GM12878 (cell line): ENCODE data around the gene INPP4B. TPM values are rescaled to one million over a fixed set of nuclear protein-coding genes. Genes with fewer than 3 reads are reported as not detected.

Experiments used
- ATAC-seq: fragments of 200-7000 bp; cut with Tn5 transposase; 3 replicates; pipeline ENCODE4 v1.9.1; 2020; ENCODE audit warnings: mild to moderate bottlenecking, moderate library complexity
- BruUV-seq: library from RNA; stranded (reverse); fragments of 400-500 nt; replicated peaks from 2 replicates; lab custom pipeline; 2021; lab: Mats Ljungman, UMichigan
- CTCF ChIA-PET: fragments of 300-600 bp; sonication (Branson Sonifier 250); formaldehyde crosslinking; extraction: SDS; loops from one replicate; lab custom pipeline; 2021; ENCODE audit warnings: inconsistent platforms; lab: Yijun Ruan, JAX
- POLR2A ChIA-PET: fragments of 350-600 bp; formaldehyde crosslinking; extraction: SDS; loops from one replicate; lab custom pipeline; 2021; ENCODE audit warnings: inconsistent platforms; lab: Charles Lee
- RAD21 ChIA-PET: fragments of 300-600 bp; sonication (Branson Sonifier 250); formaldehyde crosslinking; loops from one replicate; lab custom pipeline; 2023; ENCODE audit warnings: antibody characterized with exemption; ENCODE audit not compliant: unreplicated experiment; lab: Charles Lee
- SMC1A ChIA-PET: fragments of 300-600 bp; sonication (Branson Sonifier 250); formaldehyde crosslinking; loops from one replicate; lab custom pipeline; 2023; ENCODE audit not compliant: unreplicated experiment, uncharacterized antibody; lab: Charles Lee
- DNase-seq: peaks from one replicate; pipeline ENCODE4 v3.0.0-alpha.2; 2011; ENCODE audit warnings: low read depth, low spot score
- FAIRE-seq: peaks from 3 replicates; lab custom pipeline; 2011; peaks lifted over from hg19 to GRCh38; lab: Jason Lieb, UNC
- H2AFZ ChIP-seq: 2 replicates; pipeline ENCODE4 v1.6.0; 2011; ENCODE audit warnings: low read depth, low read length, control low read depth; ENCODE audit not compliant: control insufficient read depth
- H3K27ac ChIP-seq: 2 replicates; pipeline ENCODE4 v1.5.1; 2011; ENCODE audit warnings: control low read depth; ENCODE audit not compliant: control insufficient read depth, insufficient read depth
- H3K27me3 ChIP-seq, 2 experiments: replicated peaks in 1 of 2; 2 replicates each; pipeline versions ENCODE4 v1.6.0 to v1.6.1; 2011; ENCODE audit warnings: low read length in 1 of 2; ENCODE audit not compliant: control insufficient read depth in 2 of 2, insufficient read depth in 2 of 2
- H3K36me3 ChIP-seq, 2 experiments: 2 replicates each; pipeline ENCODE4 v1.5.1; 2011; ENCODE audit warnings: low read length in 1 of 2; ENCODE audit not compliant: control insufficient read depth in 2 of 2, insufficient read depth in 2 of 2
- H3K4me1 ChIP-seq: 2 replicates; pipeline ENCODE4 v1.6.1; 2011; ENCODE audit warnings: mild to moderate bottlenecking, low read length, moderate library complexity, mixed read lengths; ENCODE audit not compliant: control insufficient read depth, insufficient read depth
- H3K4me2 ChIP-seq: 2 replicates; pipeline ENCODE4 v1.6.0; 2011; ENCODE audit warnings: control low read depth; ENCODE audit not compliant: control insufficient read depth, insufficient read depth
- H3K4me3 ChIP-seq: fragments of 200-600 bp; sonication (generic); 2 replicates; pipeline ENCODE4 v1.5.1; 2016
- H3K79me2 ChIP-seq: 2 replicates; pipeline ENCODE4 v1.6.0; 2011; ENCODE audit warnings: low read length; ENCODE audit not compliant: control insufficient read depth, insufficient read depth
- H3K9ac ChIP-seq: 2 replicates; pipeline ENCODE4 v1.8.0; 2011; ENCODE audit warnings: low read length, control low read depth, mixed read lengths; ENCODE audit not compliant: control insufficient read depth, insufficient read depth
- H3K9me3 ChIP-seq: replicated peaks from 3 replicates; pipeline ENCODE4 v1.5.1; 2011; ENCODE audit warnings: mild to moderate bottlenecking, low read length; ENCODE audit not compliant: control insufficient read depth, insufficient read depth
- H4K20me1 ChIP-seq: 2 replicates; pipeline ENCODE4 v1.6.0; 2011; ENCODE audit not compliant: control insufficient read depth, insufficient read depth
- ATF3 ChIP-seq: IDR thresholded peaks from 2 replicates; pipeline ENCODE4 v1.6.1; 2011; ENCODE audit warnings: low read depth, mild to moderate bottlenecking, low read length, moderate library complexity, borderline replicate concordance; ENCODE audit errors: extremely low read depth
- BCL3 ChIP-seq: IDR thresholded peaks from 2 replicates; pipeline ENCODE4 v1.6.1; 2011; ENCODE audit warnings: borderline replicate concordance, low read depth, mild to moderate bottlenecking, moderate library complexity, low read length; ENCODE audit not compliant: insufficient read depth, poor library complexity, severe bottlenecking
- GATAD2B ChIP-seq: fragments of 450-650 bp; conservative IDR thresholded peaks from 2 replicates; pipeline ENCODE4 v1.6.1; 2017; ENCODE audit warnings: low read depth, mild to moderate bottlenecking, moderate library complexity
- HCFC1 ChIP-seq: fragments of 150-350 bp; IDR thresholded peaks from 2 replicates; pipeline ENCODE4 v1.6.1; 2014; ENCODE audit warnings: low read length
- IRF3 ChIP-seq: fragments of 450-650 bp; IDR thresholded peaks from 2 replicates; pipeline ENCODE4 v1.6.1; 2014; ENCODE audit warnings: mild to moderate bottlenecking
- MTA3 ChIP-seq: IDR thresholded peaks from 2 replicates; pipeline ENCODE4 v1.6.1; 2012; ENCODE audit warnings: low read length, inconsistent platforms, borderline replicate concordance
- PRDM15 ChIP-seq: fragments of 450-650 bp; formaldehyde crosslinking; IDR thresholded peaks from 2 replicates; pipeline ENCODE4 v1.4.0; 2020; ENCODE audit warnings: mild to moderate bottlenecking, moderate library complexity
- SIN3A ChIP-seq: IDR thresholded peaks from 2 replicates; pipeline ENCODE4 v1.6.1; 2012; ENCODE audit warnings: low read depth, low read length, improper control_type of control experiment
- SMC3 ChIP-seq: IDR thresholded peaks from 2 replicates; pipeline ENCODE4 v1.6.1; 2011; ENCODE audit warnings: low read length, improper control_type of control experiment, borderline replicate concordance
- WRNIP1 ChIP-seq: IDR thresholded peaks from 2 replicates; pipeline ENCODE4 v1.6.1; 2011; ENCODE audit warnings: low read depth, low read length, improper control_type of control experiment, borderline replicate concordance
- ZNF274 ChIP-seq: IDR thresholded peaks from one replicate; pipeline ENCODE4 v1.8.0; 2011; ENCODE audit not compliant: insufficient read length, insufficient read depth
- ZNF384 ChIP-seq: IDR thresholded peaks from 2 replicates; pipeline ENCODE4 v1.6.1; 2012; ENCODE audit warnings: low read depth, mild to moderate bottlenecking, low read length, improper control_type of control experiment, borderline replicate concordance
- in situ Hi-C: fragments of 300-500 bp; cut with MboI; formaldehyde crosslinking; loops from 9 replicates; pipeline ENCODE4 v1.14.3; 2018; ENCODE audit warnings: mixed read lengths
- intact Hi-C: fragments of 100-400 bp; cut with micrococcal nuclease; formaldehyde crosslinking; loops from one replicate; pipeline ENCODE4 v1.14.2; 2022; ENCODE audit not compliant: unreplicated experiment
- polyA plus RNA-seq, 11 experiments: library from polyadenylated mRNA; depleted of rRNA in 4 of 11; unstranded in 6 of 11; stranded (reverse) in 5 of 11; fragments of >200 nt; fragmentation: Nextera tagmentation in 4 of 11; fragmentation: Illumina TruSeq in 1 of 11; extraction: Ambion mirVana in 4 of 11; extraction: Trizol in 1 of 11; gene quantifications; 1 replicate in 1 of 11; 2 replicates in 10 of 11; pipeline versions ENCODE4 v1.2.1 to v1.2.3, GENCODE V29; 2011 to 2016; ENCODE audit warnings: inconsistent platforms in 2 of 11, missing spikeins in 2 of 11, low read depth in 1 of 11
- total RNA-seq, 4 experiments: library from RNA; depleted of rRNA in 3 of 4; stranded (reverse); fragments of >200 nt in 3 of 4; fragmentation: Illumina TruSeq in 1 of 4; extraction: Trizol in 1 of 4; gene quantifications; 2 replicates each; pipeline versions ENCODE4 v1.2.1 to v1.2.3, GENCODE V29; 2013 to 2021

The INPP4B gene
- total and polyA plus RNA-seq, 10 of the 15 experiments (the other 5 are each of a cell fraction or from before 2014, with no cell fraction given): 0.53 to 11.2 (median 0.95) TPM

- in situ Hi-C loops (no loop called here), intact Hi-C loops (no loop called here)
- Histone ChIP-seq H3K4me1 (peaks cover 3% of the 10 kb centered on the region; the same call in 1 of the 2 replicates), H3K79me2 (no peaks in the 10 kb centered on the region), H3K27me3 (no peaks in the 10 kb centered on the region), H3K4me3 (no peak overlapping the region), H3K27ac (no peak overlapping the region), H4K20me1 (no peaks in the 10 kb centered on the region), H3K9ac (no peak overlapping the region), H3K4me2 (no peak overlapping the region), H3K9me3 (no peaks in the 10 kb centered on the region), H3K36me3 (no peaks in the 10 kb centered on the region), H2AFZ (no peak overlapping the region)
- ChIA-PET POLR2A (interaction anchor here (1.5 kb wide), 1 partner anchor 87 kb away, joined by 3 read pairs; no protein-coding TSS in a partner anchor), CTCF (interaction anchor here (0.6 to 1.2 kb wide), 2 partner anchors 11 to 665 kb away, joined by 3 to 4 read pairs; no protein-coding TSS in a partner anchor), SMC1A (interaction anchor here (0.7 to 2.4 kb wide), 7 partner anchors 9 to 637 kb away, joined by 3 to 6 read pairs (median 4); no protein-coding TSS in a partner anchor), RAD21 (interaction anchor here (1.5 kb wide), 1 partner anchor 82 kb away, joined by 6 read pairs; no protein-coding TSS in a partner anchor)
- ATAC-seq: no peak
- no peak for DNase-seq
- TF ChIP-seq MTA3: no peak
- TF ChIP-seq IRF3: no peak
- no peak for TF ChIP-seq HCFC1
- TF ChIP-seq BCL3: no peak
- no peak for TF ChIP-seq WRNIP1
- TF ChIP-seq GATAD2B: no peak
- TF ChIP-seq ZNF274: no peak
- no peak for TF ChIP-seq PRDM15 (CRISPR knock-in tag)
- no peak for TF ChIP-seq SMC3
- no peak for TF ChIP-seq ATF3
- no peak for TF ChIP-seq ZNF384
- no peak for TF ChIP-seq SIN3A
- BruUV-seq: no TSS peak
- FAIRE-seq: peak; percentile 38
Observed at GRCh38 chr4:142201041-142201440, 645.1 kb downstream of the INPP4B start.
